ENCODE measurements around the gene RPL19. TPM values are rescaled to one million over a fixed set of nuclear protein-coding genes. Genes with fewer than 3 reads are reported as not detected.
A peak's percentile ranks its signal among the peaks of the same experiment; 100 is the strongest.

Gene RPL19
- total and polyA plus RNA-seq, 11 donors = 836 to 2,599 (median 1,138) TPM

DNA sequence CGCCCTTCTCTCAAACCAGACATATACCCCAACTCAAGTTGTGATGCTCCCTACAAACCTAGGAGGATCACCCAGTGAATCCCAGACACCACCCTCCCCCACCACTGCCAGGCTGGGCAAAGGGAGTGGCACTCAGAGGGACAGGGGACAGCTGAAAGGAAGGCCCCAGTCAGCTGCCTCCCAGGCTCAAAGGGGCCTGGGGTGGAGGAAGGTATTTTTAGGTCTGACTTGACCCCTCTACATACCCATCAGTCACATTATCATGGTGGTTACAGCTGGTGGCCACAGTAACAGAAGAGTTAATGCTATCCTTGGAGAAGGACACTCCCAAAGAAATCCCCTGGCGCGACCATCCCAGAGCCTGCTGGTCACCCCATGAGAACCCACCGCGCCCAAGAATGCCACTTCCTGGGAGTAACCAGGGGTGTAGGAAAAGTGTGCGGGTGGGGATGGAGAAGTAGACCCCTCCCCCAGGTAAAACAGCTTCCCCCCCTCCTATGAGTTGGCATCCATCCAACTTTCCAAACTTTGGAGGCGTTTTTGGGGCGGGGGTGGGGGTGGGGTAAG lies 3.8 kb upstream of the RPL19 start:
- intact Hi-C loops (cut with DNase I) = no loop called here
- Histone ChIP-seq H3K27ac (peak overlapping the region in 4 of 12 donors; percentile 2 to 92 (median 81)), H3K4me1 (peaks cover 0 to 54% (median 29%) of the 10 kb centered on the region in 12 donors), H3K4me3 (peak overlapping the region in 11 of 12 donors; percentile 73 to 92 (median 80)), H3K9me3 (no peaks in the 10 kb centered on the region), H3K36me3 (peaks cover 0 to 26% (median 5%) of the 10 kb centered on the region in 9 donors), H3K27me3 (no peaks in the 10 kb centered on the region)
- DNase-seq (no peak), ATAC-seq (no peak)
- 24 to 51% (median 29%) methylated on average over 6 to 8 of the region's 8 CpGs for WGBS, 4 donors
- TF ChIP-seq, protein P1, sequence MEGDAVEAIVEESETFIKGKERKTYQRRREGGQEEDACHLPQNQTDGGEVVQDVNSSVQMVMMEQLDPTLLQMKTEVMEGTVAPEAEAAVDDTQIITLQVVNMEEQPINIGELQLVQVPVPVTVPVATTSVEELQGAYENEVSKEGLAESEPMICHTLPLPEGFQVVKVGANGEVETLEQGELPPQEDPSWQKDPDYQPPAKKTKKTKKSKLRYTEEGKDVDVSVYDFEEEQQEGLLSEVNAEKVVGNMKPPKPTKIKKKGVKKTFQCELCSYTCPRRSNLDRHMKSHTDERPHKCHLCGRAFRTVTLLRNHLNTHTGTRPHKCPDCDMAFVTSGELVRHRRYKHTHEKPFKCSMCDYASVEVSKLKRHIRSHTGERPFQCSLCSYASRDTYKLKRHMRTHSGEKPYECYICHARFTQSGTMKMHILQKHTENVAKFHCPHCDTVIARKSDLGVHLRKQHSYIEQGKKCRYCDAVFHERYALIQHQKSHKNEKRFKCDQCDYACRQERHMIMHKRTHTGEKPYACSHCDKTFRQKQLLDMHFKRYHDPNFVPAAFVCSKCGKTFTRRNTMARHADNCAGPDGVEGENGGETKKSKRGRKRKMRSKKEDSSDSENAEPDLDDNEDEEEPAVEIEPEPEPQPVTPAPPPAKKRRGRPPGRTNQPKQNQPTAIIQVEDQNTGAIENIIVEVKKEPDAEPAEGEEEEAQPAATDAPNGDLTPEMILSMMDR (IDR thresholded peaks at IDR 0.05) = no peak
- TF ChIP-seq POLR2A (IDR thresholded peaks at IDR 0.05) = no peak

DNA sequence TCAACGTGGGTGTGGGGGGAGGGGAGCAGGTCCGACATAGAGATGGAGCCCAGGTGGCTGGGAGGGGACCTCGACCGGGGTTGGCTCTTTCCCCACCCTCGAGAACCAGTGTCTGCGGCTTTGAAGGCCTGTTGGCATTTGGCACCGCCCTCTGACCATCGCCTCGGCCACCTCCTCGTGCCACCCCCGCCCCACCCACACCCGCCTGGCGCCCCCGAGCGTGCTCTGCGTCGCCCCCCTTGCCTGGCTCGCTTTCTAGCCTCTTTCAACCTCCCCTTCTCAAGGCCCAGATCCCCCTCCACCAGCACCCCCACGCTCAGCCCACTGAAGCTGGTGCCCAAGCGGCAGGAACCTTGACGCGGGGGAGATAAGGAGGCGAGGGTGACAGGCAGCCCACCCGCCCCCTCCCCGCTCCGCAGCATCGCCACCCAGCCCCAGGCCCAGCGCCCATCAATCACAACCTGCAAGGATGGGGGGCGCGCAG lies 3.2 kb upstream of the RPL19 start:
- H3K36me3 ChIP-seq = peaks cover 0 to 26% (median 8%) of the 10 kb centered on the region in 9 donors
- H3K9me3 ChIP-seq = no peaks in the 10 kb centered on the region
- H3K27me3 ChIP-seq = no peaks in the 10 kb centered on the region
- H3K4me1 ChIP-seq = peaks cover 0 to 60% (median 34%) of the 10 kb centered on the region in 12 donors
- intact Hi-C loops (cut with DNase I) = no loop called here
- WGBS, 4 donors = 1 to 3% (median 1%) methylated on average over 10 to 30 of the region's 30 CpGs
- H3K4me3 ChIP-seq = peak overlapping the region; percentile 53 to 92 (median 80)
- ATAC-seq (no peak), DNase-seq (peak in 1 of 5 donors; percentile 28)
- H3K27ac ChIP-seq = peak overlapping the region in 11 of 12 donors; percentile 18 to 99 (median 75)
- TF ChIP-seq, protein P1 (IDR thresholded peaks at IDR 0.05) = no peak
- no peak for TF ChIP-seq POLR2A (IDR thresholded peaks at IDR 0.05)

DNA sequence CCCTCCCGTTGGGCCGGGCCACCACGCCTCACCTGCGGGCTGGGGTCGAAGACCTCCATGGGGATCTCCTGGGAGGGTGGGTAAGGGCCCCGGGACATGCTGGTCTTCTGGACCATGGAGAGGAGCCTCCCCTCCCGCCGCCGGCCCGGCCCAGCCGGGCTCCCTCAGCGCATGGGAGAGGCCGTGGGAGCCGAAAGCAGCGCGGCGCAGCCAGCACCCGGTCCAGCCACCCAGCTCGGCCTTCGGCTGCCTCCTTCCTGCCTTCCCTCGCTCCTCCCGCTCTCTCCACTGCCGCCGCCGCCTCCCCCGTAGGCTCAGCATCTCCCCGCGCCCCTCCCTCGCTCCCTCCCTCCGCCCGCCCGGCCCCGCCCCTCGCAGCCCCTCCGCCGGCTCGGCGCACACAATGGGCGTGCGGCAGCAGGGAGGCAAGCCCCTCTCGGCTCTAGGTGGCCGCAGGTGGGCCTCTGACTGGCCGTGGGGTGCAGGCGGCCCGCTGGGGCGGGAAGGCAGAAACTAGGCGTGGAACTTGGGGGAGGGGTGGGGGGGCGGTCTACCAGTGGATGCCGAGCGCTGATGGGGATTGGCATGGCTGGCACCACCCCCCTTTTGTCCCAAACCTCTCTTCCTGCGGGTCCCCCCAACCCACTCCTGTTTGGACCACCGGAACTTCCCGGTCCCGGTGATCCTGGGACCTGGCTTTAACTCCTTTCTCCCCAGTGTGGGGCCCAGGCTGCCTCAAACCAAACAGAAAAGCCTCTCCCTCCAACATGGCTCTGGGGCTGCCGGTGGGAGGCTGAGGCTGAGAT lies 2.5 kb upstream of the RPL19 start, which contains the start of gene CACNB1:
Gene CACNB1, minus strand, starts transcription at position 290 of the 806 bp plus-strand sequence. Its CDS starts 174 bp downstream, at position 116.
- Histone ChIP-seq H3K4me1 (peaks cover 0 to 67% (median 35%) of the 10 kb centered on the region in 12 donors), H3K4me3 (peak within 1 kb of the TSS; percentile 53 to 92 (median 80)), H3K9me3 (no peaks in the 10 kb centered on the region), H3K36me3 (peaks cover 0 to 26% (median 16%) of the 10 kb centered on the region in 9 donors), H3K27ac (peak within 1 kb of the TSS in 11 of 12 donors; percentile 18 to 99 (median 75)), H3K27me3 (no peaks in the 10 kb centered on the region)
- DNase-seq (peak; percentile 80 to 89 (median 84)), ATAC-seq (peak; percentile 6 to 73 (median 58))
- TF ChIP-seq, protein P1 (IDR thresholded peaks at IDR 0.05) = no peak
- peak in 1 of 2 donors; percentile 61 for TF ChIP-seq POLR2A (IDR thresholded peaks at IDR 0.05)
- intact Hi-C loops (cut with DNase I) = no loop called here
- WGBS, 4 donors = 0 to 1% (median 0%) methylated on average over 14 to 55 of the region's 55 CpGs

DNA sequence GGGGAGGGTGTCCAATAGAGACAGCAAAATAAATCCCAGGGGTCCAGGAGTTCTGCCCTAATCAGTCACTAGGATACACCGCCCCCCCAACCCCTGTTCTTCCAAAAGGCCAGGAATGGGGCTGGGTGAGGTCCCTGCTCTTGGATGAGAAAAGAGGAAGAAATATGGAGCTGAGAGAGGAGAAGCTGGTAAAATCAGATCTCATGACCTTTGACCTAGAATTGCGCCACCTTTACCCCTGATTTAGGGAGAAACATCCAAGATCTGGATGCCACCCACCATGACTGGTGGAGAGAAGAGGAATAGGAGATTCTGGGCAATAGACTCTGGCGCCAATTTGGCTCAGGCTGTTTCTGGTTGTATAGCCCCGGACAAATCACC lies 1.9 kb upstream of the RPL19 start:
- Histone ChIP-seq H3K27ac (peak overlapping the region in 10 of 12 donors; percentile 62 to 99 (median 76)), H3K4me3 (peak overlapping the region in 10 of 12 donors; percentile 73 to 92 (median 80)), H3K4me1 (peaks cover 0 to 67% (median 35%) of the 10 kb centered on the region in 12 donors), H3K36me3 (peaks cover 0 to 26% (median 22%) of the 10 kb centered on the region in 9 donors), H3K9me3 (no peaks in the 10 kb centered on the region), H3K27me3 (no peaks in the 10 kb centered on the region)
- ATAC-seq = no peak
- WGBS, 4 donors = 81 to 90% (median 85%) methylated on average over 4 of the region's 4 CpGs
- intact Hi-C loops (cut with DNase I) = no loop called here
- DNase-seq = no peak
- TF ChIP-seq, protein P1 (IDR thresholded peaks at IDR 0.05) = no peak
- no peak for TF ChIP-seq POLR2A (IDR thresholded peaks at IDR 0.05)
